Suprapubic skin (tissue), 4 donors: Measurements from ENCODE around the gene CACNA1I.

Experiments
- CTCF ChIP-seq, 2 donors: fragments of 200-600 bp in 1 of 2; fragments of 450-650 bp in 1 of 2; sonication (generic) in 1 of 2; IDR thresholded peaks; one replicate each; pipeline ENCODE4 v1.5.1; 2016 to 2019; ENCODE audit warnings: antibody characterized with exemption in 2 of 2, mild to moderate bottlenecking in 1 of 2, moderate library complexity in 1 of 2
- POLR2A ChIP-seq, 2 donors: fragments of 450-650 bp; IDR thresholded peaks; one replicate each; pipeline ENCODE4 v1.6.1; 2017; ENCODE audit warnings: antibody characterized with exemption in 2 of 2, mild to moderate bottlenecking in 2 of 2, moderate library complexity in 2 of 2
- POLR2AphosphoS5 ChIP-seq, 3 donors: sonication (generic); formaldehyde crosslinking; IDR thresholded peaks; one replicate each; pipeline ENCODE4 v1.6.1; 2017; ENCODE audit warnings: antibody characterized with exemption in 3 of 3

DNA sequence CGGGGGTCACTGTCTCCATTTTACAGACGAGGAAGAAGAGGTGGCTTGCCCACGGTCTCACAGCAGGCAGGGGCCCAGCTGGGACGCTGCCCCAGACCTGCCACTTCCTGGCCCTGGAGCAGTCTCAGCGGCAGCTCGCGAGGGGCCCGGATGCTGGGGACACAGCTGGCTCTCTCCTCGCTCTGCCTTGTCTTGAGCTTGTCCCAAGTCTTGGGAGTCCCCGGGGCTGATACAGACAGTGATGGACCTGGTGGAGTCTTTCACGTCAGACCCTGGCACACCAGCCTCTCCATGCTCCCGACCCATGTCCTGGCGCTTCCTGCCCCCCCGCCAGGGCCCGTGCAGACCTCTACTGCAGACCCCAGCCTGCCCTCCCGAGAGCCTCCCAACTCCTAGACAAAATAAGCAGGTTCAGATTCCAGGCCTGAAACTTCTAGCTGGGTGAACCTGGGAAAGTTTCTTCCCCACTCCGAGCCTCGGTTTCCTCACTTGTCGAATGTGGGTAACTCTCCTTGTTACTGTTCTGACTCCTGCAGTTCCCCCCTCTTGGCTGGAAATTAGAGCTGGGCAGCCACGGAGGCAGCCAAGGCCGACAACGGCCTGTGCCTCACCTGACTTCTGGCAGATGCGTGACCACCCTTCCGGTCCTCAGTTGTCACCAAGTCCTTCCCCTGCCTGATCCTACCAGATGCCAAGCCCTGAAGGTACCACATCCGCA is 145.4 kb downstream of the CACNA1I start:
- no peak for TF ChIP-seq CTCF (IDR thresholded peaks at IDR 0.05)
- no peak for TF ChIP-seq POLR2A (IDR thresholded peaks at IDR 0.05)
- no peak for TF ChIP-seq POLR2AphosphoS5 (IDR thresholded peaks at IDR 0.05)
